ENCODE results near the gene EME1. TPM values are rescaled to one million over a fixed set of nuclear protein-coding genes. Genes with fewer than 3 reads are reported as not detected.

Gene EME1
- total and polyA plus RNA-seq, 2 of the 13 experiments (the other 11 are each of a cell fraction or from before 2014, with no cell fraction given): 20.7 to 24.6 TPM

GRCh38 chr17:50397111-50397918 lies 24.3 kb downstream of the EME1 start, which contains the start of gene LRRC59 (continued):
- TF ChIP-seq JUND (CRISPR knock-in tag; IDR thresholded peaks at IDR 0.05) (peak; percentile 98), NPAS2 (CRISPR knock-in tag; IDR thresholded peaks at IDR 0.05; ENCODE audit: borderline replicate concordance) (no peak), ZSCAN31 (CRISPR knock-in tag; IDR thresholded peaks at IDR 0.05; ENCODE audit: low read depth) (peak; percentile 89), ZNF501 (CRISPR knock-in tag; IDR thresholded peaks at IDR 0.05) (peak; percentile 97), PHF8 (CRISPR knock-in tag; IDR thresholded peaks at IDR 0.05) (peak; percentile 97), KMT2A (CRISPR knock-in tag; IDR thresholded peaks at IDR 0.05) (peak; percentile 100), ZNF460 (CRISPR knock-in tag; IDR thresholded peaks at IDR 0.05; ENCODE audit: borderline replicate concordance) (peak; percentile 64; the same call in 1 of the 2 replicates), BRCA1 (CRISPR knock-in tag; IDR thresholded peaks at IDR 0.05) (peak; percentile 88; the same call in 1 of the 2 replicates), ZBTB43 (CRISPR knock-in tag; conservative IDR thresholded peaks at IDR 0.05) (peak; percentile 73), ZNF883 (CRISPR knock-in tag; IDR thresholded peaks at IDR 0.05; ENCODE audit: not compliant biosample characterization) (peak; percentile 98), ZMYM2 (CRISPR knock-in tag; IDR thresholded peaks at IDR 0.05) (peak; percentile 66), ZSCAN20 (CRISPR knock-in tag; IDR thresholded peaks at IDR 0.05; ENCODE audit: borderline replicate concordance) (0 out of 2 replicates have a peak, but pooled peaks have one; percentile 10), GABPB1 (CRISPR knock-in tag; IDR thresholded peaks at IDR 0.05) (peak; percentile 99)
- TF ChIP-seq, protein P1, sequence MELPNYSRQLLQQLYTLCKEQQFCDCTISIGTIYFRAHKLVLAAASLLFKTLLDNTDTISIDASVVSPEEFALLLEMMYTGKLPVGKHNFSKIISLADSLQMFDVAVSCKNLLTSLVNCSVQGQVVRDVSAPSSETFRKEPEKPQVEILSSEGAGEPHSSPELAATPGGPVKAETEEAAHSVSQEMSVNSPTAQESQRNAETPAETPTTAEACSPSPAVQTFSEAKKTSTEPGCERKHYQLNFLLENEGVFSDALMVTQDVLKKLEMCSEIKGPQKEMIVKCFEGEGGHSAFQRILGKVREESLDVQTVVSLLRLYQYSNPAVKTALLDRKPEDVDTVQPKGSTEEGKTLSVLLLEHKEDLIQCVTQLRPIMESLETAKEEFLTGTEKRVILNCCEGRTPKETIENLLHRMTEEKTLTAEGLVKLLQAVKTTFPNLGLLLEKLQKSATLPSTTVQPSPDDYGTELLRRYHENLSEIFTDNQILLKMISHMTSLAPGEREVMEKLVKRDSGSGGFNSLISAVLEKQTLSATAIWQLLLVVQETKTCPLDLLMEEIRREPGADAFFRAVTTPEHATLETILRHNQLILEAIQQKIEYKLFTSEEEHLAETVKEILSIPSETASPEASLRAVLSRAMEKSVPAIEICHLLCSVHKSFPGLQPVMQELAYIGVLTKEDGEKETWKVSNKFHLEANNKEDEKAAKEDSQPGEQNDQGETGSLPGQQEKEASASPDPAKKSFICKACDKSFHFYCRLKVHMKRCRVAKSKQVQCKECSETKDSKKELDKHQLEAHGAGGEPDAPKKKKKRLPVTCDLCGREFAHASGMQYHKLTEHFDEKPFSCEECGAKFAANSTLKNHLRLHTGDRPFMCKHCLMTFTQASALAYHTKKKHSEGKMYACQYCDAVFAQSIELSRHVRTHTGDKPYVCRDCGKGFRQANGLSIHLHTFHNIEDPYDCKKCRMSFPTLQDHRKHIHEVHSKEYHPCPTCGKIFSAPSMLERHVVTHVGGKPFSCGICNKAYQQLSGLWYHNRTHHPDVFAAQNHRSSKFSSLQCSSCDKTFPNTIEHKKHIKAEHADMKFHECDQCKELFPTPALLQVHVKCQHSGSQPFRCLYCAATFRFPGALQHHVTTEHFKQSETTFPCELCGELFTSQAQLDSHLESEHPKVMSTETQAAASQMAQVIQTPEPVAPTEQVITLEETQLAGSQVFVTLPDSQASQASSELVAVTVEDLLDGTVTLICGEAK (IDR thresholded peaks at IDR 0.05): no peak
- TF ChIP-seq, protein P1 (CRISPR knock-in tag; IDR thresholded peaks at IDR 0.05): peak; percentile 95
- TF ChIP-seq, protein P2, sequence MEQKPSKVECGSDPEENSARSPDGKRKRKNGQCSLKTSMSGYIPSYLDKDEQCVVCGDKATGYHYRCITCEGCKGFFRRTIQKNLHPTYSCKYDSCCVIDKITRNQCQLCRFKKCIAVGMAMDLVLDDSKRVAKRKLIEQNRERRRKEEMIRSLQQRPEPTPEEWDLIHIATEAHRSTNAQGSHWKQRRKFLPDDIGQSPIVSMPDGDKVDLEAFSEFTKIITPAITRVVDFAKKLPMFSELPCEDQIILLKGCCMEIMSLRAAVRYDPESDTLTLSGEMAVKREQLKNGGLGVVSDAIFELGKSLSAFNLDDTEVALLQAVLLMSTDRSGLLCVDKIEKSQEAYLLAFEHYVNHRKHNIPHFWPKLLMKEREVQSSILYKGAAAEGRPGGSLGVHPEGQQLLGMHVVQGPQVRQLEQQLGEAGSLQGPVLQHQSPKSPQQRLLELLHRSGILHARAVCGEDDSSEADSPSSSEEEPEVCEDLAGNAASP (CRISPR knock-in tag; IDR thresholded peaks at IDR 0.05; ENCODE audit: borderline replicate concordance): peak; percentile 94
- TF ChIP-seq, protein P3, sequence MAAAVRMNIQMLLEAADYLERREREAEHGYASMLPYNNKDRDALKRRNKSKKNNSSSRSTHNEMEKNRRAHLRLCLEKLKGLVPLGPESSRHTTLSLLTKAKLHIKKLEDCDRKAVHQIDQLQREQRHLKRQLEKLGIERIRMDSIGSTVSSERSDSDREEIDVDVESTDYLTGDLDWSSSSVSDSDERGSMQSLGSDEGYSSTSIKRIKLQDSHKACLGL (CRISPR knock-in tag; IDR thresholded peaks at IDR 0.05): peak; percentile 96
